HepG2 (cell line): Measurements from ENCODE around the gene EFCAB11. TPM values are rescaled to one million over a fixed set of nuclear protein-coding genes. Genes with fewer than 3 reads are reported as not detected.

Source experiments
- ATAC-seq: fragments of 200-7000 bp; cut with Tn5 transposase; 3 replicates; pipeline ENCODE4 v1.9.1; 2020; ENCODE audit warnings: mild to moderate bottlenecking, moderate library complexity
- BruUV-seq: library from RNA; stranded (reverse); fragments of 400-500 nt; replicated peaks from 2 replicates; lab custom pipeline; 2021; lab: Mats Ljungman, UMichigan
- CTCF ChIA-PET: fragments of 300-600 bp; formaldehyde crosslinking; extraction: SDS; loops from one replicate; lab custom pipeline; 2021; ENCODE audit warnings: low total read pairs, inconsistent platforms, low intra/inter-chr PET ratio; lab: Yijun Ruan, JAX
- POLR2A ChIA-PET: fragments of 350-600 bp; sonication (Branson Sonifier 250); formaldehyde crosslinking; loops from one replicate; lab custom pipeline; 2020; ENCODE audit warnings: antibody characterized with exemption, inconsistent platforms; lab: Yijun Ruan, JAX
- DNase-seq: peaks from one replicate; pipeline ENCODE4 v3.0.0-alpha.2; 2015; ENCODE audit warnings: low spot score
- FAIRE-seq: peaks from 3 replicates; lab custom pipeline; 2011; peaks lifted over from hg19 to GRCh38; lab: Jason Lieb, UNC
- H2AFZ ChIP-seq: one replicate; pipeline ENCODE4 v1.6.1; 2011; ENCODE audit warnings: low read length, inconsistent platforms
- H3K27ac ChIP-seq: fragments of 300-600 bp; 3 replicates; pipeline ENCODE4 v1.8.0; 2011; ENCODE audit warnings: mixed run types, mild to moderate bottlenecking, mixed read lengths, low read length, inconsistent platforms; ENCODE audit not compliant: insufficient read depth; ENCODE audit errors: extremely low read length
- H3K27me3 ChIP-seq, 2 experiments: fragments of 200-600 bp in 1 of 2; 2 replicates in 1 of 2; 3 replicates in 1 of 2; pipeline versions ENCODE4 v1.6.0 to v1.8.0; 2011; ENCODE audit warnings: low read length in 2 of 2, mild to moderate bottlenecking in 2 of 2, moderate library complexity in 2 of 2, inconsistent platforms in 1 of 2; ENCODE audit not compliant: insufficient read depth in 2 of 2, control insufficient read depth in 1 of 2
- H3K36me3 ChIP-seq, 2 experiments: fragments of 200-600 bp in 1 of 2; replicated peaks in 1 of 2; 2 replicates in 1 of 2; 3 replicates in 1 of 2; pipeline versions ENCODE4 v1.5.1 to v1.8.0; 2011; ENCODE audit warnings: low read length in 2 of 2, inconsistent platforms in 1 of 2; ENCODE audit not compliant: insufficient read depth in 2 of 2, control insufficient read depth in 1 of 2
- H3K4me1 ChIP-seq: 2 replicates; pipeline ENCODE4 v1.5.1; 2012; ENCODE audit warnings: low read length, inconsistent platforms; ENCODE audit not compliant: insufficient read depth
- H3K4me2 ChIP-seq: 2 replicates; pipeline ENCODE4 v1.6.0; 2011; ENCODE audit warnings: low read depth, low read length, inconsistent platforms
- H3K4me3 ChIP-seq, 3 experiments: fragments of 200-600 bp in 1 of 3; sonication (generic), shearing (Covaris generic) in 1 of 3; replicated peaks in 1 of 3; 2 replicates each; pipeline ENCODE4 v1.5.1; 2011 to 2016; ENCODE audit warnings: low read length in 3 of 3, inconsistent platforms in 2 of 3, low read depth in 2 of 3, mild to moderate bottlenecking in 2 of 3, control low read depth in 1 of 3, mixed read lengths in 1 of 3; ENCODE audit not compliant: insufficient read depth in 1 of 3
- H3K79me2 ChIP-seq: one replicate; pipeline ENCODE4 v1.6.1; 2011; ENCODE audit warnings: low read length, inconsistent platforms; ENCODE audit not compliant: insufficient read depth
- H3K9ac ChIP-seq: 2 replicates; pipeline ENCODE4 v1.6.0; 2011; ENCODE audit warnings: mild to moderate bottlenecking, low read depth, low read length, inconsistent platforms; ENCODE audit not compliant: insufficient read depth
- H3K9me3 ChIP-seq: 2 replicates; pipeline ENCODE4 v1.5.1; 2012; ENCODE audit warnings: mild to moderate bottlenecking, low read length
- H4K20me1 ChIP-seq: 2 replicates; pipeline ENCODE4 v1.6.0; 2011; ENCODE audit warnings: inconsistent platforms, mild to moderate bottlenecking, low read length, moderate library complexity; ENCODE audit not compliant: insufficient read depth
- AFF4 ChIP-seq: sonication (generic); formaldehyde crosslinking; IDR thresholded peaks from 2 replicates; pipeline ENCODE4 v1.4.0; 2020; ENCODE audit warnings: missing genetic modification reagents
- CEBPG ChIP-seq: IDR thresholded peaks from 2 replicates; pipeline ENCODE4 v1.6.1; 2016
- IKZF5 ChIP-seq: IDR thresholded peaks from 2 replicates; pipeline ENCODE4 v1.6.1; 2018; ENCODE audit warnings: missing genetic modification reagents, mild to moderate bottlenecking, missing compliant biosample characterization
- MBNL3 ChIP-seq: fragments of 250-450 bp; sonication (Bioruptor Pico); conservative IDR thresholded peaks from 2 replicates; pipeline ENCODE4 v1.8.0; 2022; ENCODE audit warnings: mild to moderate bottlenecking, inconsistent platforms
- MED8 ChIP-seq: sonication (generic); formaldehyde crosslinking; IDR thresholded peaks from 2 replicates; pipeline ENCODE4 v1.8.1; 2023; ENCODE audit warnings: mild to moderate bottlenecking, missing genetic modification reagents; ENCODE audit not compliant: insufficient replicate concordance
- RBM39 ChIP-seq: fragments of 200-400 bp; formaldehyde crosslinking; IDR thresholded peaks from one replicate; pipeline ENCODE4 v1.6.1; 2018; ENCODE audit warnings: antibody characterized with exemption, mild to moderate bottlenecking, low read depth, low read length; ENCODE audit not compliant: poor library complexity, severe bottlenecking
- REL ChIP-seq: sonication (generic); formaldehyde crosslinking; conservative IDR thresholded peaks from 2 replicates; pipeline ENCODE4 v1.8.0; 2022; ENCODE audit warnings: mild to moderate bottlenecking, missing genetic modification reagents, moderate library complexity
- SALL1 ChIP-seq: sonication (generic); formaldehyde crosslinking; IDR thresholded peaks from 2 replicates; pipeline ENCODE4 v1.8.0; 2022; ENCODE audit warnings: mild to moderate bottlenecking, missing genetic modification reagents
- SRF ChIP-seq: IDR thresholded peaks from 2 replicates; pipeline ENCODE4 v1.6.1; 2011; ENCODE audit warnings: mild to moderate bottlenecking, low read depth, low read length, moderate library complexity
- TFE3 ChIP-seq: IDR thresholded peaks from 2 replicates; pipeline ENCODE4 v1.6.1; 2016
- ZNF138 ChIP-seq: sonication (generic); formaldehyde crosslinking; IDR thresholded peaks from 2 replicates; pipeline ENCODE4 v1.5.0; 2020; ENCODE audit warnings: mild to moderate bottlenecking, low read depth, missing genetic modification reagents
- ZNF414 ChIP-seq: sonication (generic); formaldehyde crosslinking; IDR thresholded peaks from 2 replicates; pipeline ENCODE4 v1.5.0; 2020; ENCODE audit warnings: missing genetic modification reagents
- ZNF790 ChIP-seq: sonication (generic); formaldehyde crosslinking; IDR thresholded peaks from 2 replicates; pipeline ENCODE4 v1.8.0; 2022; ENCODE audit warnings: missing genetic modification reagents, mild to moderate bottlenecking, borderline replicate concordance
- ZSCAN25 ChIP-seq: sonication (generic); formaldehyde crosslinking; IDR thresholded peaks from 2 replicates; pipeline ENCODE4 v1.8.0; 2022; ENCODE audit warnings: mild to moderate bottlenecking, missing genetic modification reagents
- WGBS: methylation state at CpG from one replicate; pipeline ENCODE4 v1.1.6; 2017; ENCODE audit warnings: low lambda C conversion rate; 5-methylcytosine and 5-hydroxymethylcytosine counted together
- in situ Hi-C: cut with HindIII; loops from 2 replicates; pipeline ENCODE4 v1.10.0; 2017; ENCODE audit warnings: low pct_unique_long_range_greater_than_20kb; ENCODE audit not compliant: extremely low pct_ligation_motif_present
- intact Hi-C: fragments of 100-400 bp; cut with micrococcal nuclease; formaldehyde crosslinking; loops from one replicate; pipeline ENCODE4 v1.10.0; 2022; ENCODE audit not compliant: unreplicated experiment
- polyA plus RNA-seq, 8 experiments: library from polyadenylated mRNA; depleted of rRNA in 3 of 8; stranded (reverse) in 7 of 8; unstranded in 1 of 8; fragments of >200 nt; fragmentation: Illumina TruSeq in 4 of 8; extraction: Trizol in 4 of 8; gene quantifications; 2 replicates each; pipeline versions ENCODE4 v1.2.1 to v1.2.3, GENCODE V29; 2011 to 2016; ENCODE audit warnings: low read depth in 4 of 8, missing spikeins in 1 of 8, mixed read lengths in 1 of 8; ENCODE audit not compliant: insufficient read depth in 1 of 8
- total RNA-seq, 5 experiments: library from RNA; depleted of rRNA; stranded (reverse); fragments of >200 nt; fragmentation: Illumina TruSeq; extraction: Trizol; gene quantifications; 2 replicates each; pipeline ENCODE4 v1.2.3, GENCODE V29; 2016; ENCODE audit warnings: low read depth in 1 of 5
- TF ChIP-seq, protein P1 (sequence below): sonication (generic); formaldehyde crosslinking; IDR thresholded peaks from 2 replicates; pipeline ENCODE4 v1.5.1; 2020; ENCODE audit warnings: missing genetic modification reagents, mild to moderate bottlenecking, borderline replicate concordance

Gene EFCAB11
- total and polyA plus RNA-seq, 2 of the 13 experiments (the other 11 are each of a cell fraction or from before 2014, with no cell fraction given), result 8.2 to 31.5 TPM

DNA sequence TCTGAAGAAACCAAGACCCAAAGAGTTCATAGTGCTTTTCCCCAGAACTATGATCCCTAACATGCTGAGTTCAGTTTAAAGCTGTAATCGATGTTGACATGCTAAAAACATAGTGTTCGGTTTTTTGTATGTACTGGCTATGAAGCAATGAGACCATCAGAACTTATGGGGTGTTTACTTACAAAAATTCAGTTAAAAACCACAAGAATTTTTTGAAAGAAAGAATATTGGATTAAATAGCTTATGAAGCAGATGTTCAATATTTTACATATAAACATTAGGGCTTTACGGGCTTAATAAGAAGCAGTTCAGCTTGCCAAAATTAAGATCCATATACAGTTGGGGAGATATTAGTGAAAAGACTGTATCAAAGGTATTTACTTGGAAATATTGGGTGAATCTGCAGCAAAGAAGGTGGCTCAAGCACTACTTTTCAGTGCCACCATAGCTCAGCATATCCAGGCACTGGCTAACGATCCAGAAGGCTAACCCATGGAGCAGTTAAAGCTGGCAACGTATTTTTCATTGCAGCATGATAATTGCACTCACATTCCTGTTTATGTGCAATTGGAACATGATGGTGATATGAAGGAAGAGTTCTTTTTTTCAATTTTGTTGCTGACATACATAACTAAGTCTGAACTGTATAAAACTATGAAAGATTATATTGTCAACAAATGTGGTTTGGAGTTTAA is 125.9 kb downstream of the EFCAB11 start:
- Histone ChIP-seq H3K4me3 (no peak overlapping the region), H3K27ac (no peak overlapping the region), H3K4me1 (no peaks in the 10 kb centered on the region), H3K4me2 (no peak overlapping the region), H3K9ac (no peak overlapping the region), H2AFZ (no peak overlapping the region), H3K36me3 (no peaks in the 10 kb centered on the region), H3K9me3 (peaks cover 7% of the 10 kb centered on the region), H3K79me2 (no peaks in the 10 kb centered on the region), H3K27me3 (no peaks in the 10 kb centered on the region), H4K20me1 (no peaks in the 10 kb centered on the region)
- DNase-seq (no peak), ATAC-seq (no peak), FAIRE-seq (no peak)
- BruUV-seq, result no TSS peak
- ChIA-PET CTCF (no interaction called here), POLR2A (no interaction called here)
- intact Hi-C loops, result no loop called here
- WGBS, result 90% methylated on average over 5 of the region's 5 CpGs
- in situ Hi-C loops, result no loop called here
- TF ChIP-seq, protein P1, sequence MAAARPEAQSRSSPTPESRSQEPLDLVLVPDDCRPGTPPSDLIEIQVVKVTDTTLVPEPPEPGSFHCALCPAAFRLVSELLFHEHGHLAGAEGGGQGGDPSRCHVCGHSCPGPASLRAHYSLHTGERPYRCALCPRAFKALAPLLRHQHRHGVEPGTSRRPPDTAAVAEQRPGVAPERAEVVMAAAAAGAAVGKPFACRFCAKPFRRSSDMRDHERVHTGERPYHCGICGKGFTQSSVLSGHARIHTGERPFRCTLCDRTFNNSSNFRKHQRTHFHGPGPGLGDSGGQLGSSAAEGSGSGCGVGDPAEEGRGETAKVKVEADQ (CRISPR knock-in tag), result no peak
- TF ChIP-seq SRF, result no peak
- TF ChIP-seq MBNL3 (CRISPR knock-in tag), result no peak
- no peak for TF ChIP-seq TFE3 (CRISPR knock-in tag)
- TF ChIP-seq AFF4 (CRISPR knock-in tag), result no peak
- TF ChIP-seq ZNF790, result no peak
- TF ChIP-seq SALL1 (CRISPR knock-in tag), result no peak
- TF ChIP-seq ZNF138 (CRISPR knock-in tag), result no peak
- no peak for TF ChIP-seq IKZF5 (CRISPR knock-in tag)
- TF ChIP-seq CEBPG (CRISPR knock-in tag), result no peak
- TF ChIP-seq REL, result no peak
- TF ChIP-seq ZSCAN25 (CRISPR knock-in tag), result no peak
- no peak for TF ChIP-seq ZNF414
- no peak for TF ChIP-seq MED8
- TF ChIP-seq RBM39, result no peak
